SK-N-MC (cell line): ENCODE measurements around the gene KRTAP26-1.

ENCODE experiments used
- DNase-seq: peaks from one replicate; pipeline ENCODE4 v3.0.0-alpha.2; 2011; ENCODE audit warnings: low read depth, low spot score
- H3K27ac ChIP-seq: fragments of 200-600 bp; sonication (generic); 2 replicates; pipeline ENCODE4 v1.5.1; 2016; ENCODE audit warnings: mixed run types
- H3K36me3 ChIP-seq: fragments of 200-600 bp; sonication (generic); 2 replicates; pipeline ENCODE4 v1.6.1; 2017; ENCODE audit warnings: antibody characterized with exemption, low read length, mixed read lengths; ENCODE audit not compliant: insufficient read depth
- H3K4me3 ChIP-seq: fragments of 200-600 bp; sonication (generic); 2 replicates; pipeline ENCODE4 v1.5.1; 2016
- H3K9ac ChIP-seq: fragments of 200-600 bp; sonication (generic); 2 replicates; pipeline ENCODE4 v1.8.0; 2017; ENCODE audit warnings: mixed run types, mixed read lengths; ENCODE audit not compliant: insufficient read length
- H3K9me3 ChIP-seq: fragments of 200-600 bp; sonication (generic); 2 replicates; pipeline ENCODE4 v1.6.1; 2017; ENCODE audit warnings: low read depth, mild to moderate bottlenecking, antibody characterized with exemption, low read length, moderate library complexity, mixed read lengths
- EZH2 ChIP-seq: fragments of 200-600 bp; sonication (generic); IDR thresholded peaks from one replicate; pipeline ENCODE4 v1.6.1; 2017; ENCODE audit warnings: antibody characterized with exemption
- FOXP2 ChIP-seq: optimal IDR thresholded peaks from 2 replicates; pipeline ENCODE3; 2011; ENCODE audit warnings: mild to moderate bottlenecking, moderate library complexity; ENCODE audit not compliant: insufficient read depth; ENCODE audit errors: extremely low read length, control extremely low read depth
- POLR2AphosphoS5 ChIP-seq: IDR thresholded peaks from 2 replicates; pipeline ENCODE4 v1.6.1; 2012; ENCODE audit warnings: mild to moderate bottlenecking, low read depth, low read length, borderline replicate concordance

Gene KRTAP26-1

DNA sequence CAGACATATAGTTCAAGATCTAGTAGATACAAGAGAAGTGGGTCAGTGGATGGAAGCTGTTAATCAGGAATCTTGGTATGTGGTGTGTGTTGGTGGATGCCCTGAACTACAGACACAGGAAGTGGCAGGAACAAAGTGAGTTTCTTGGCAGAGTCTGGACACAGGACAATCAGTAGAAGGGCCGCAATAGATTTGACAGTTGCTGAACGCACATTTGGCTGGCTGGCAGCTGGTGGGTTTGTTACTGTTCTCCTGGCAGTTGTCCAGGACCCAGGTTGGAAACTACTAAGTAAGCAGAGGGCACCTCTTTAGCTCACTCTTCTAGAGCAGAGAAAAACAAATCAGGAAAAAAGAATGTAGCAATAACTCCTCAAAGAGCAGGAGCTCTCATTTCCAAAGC is 13.2 kb downstream of the KRTAP26-1 start:
- no peaks in the 10 kb centered on the region for H3K9me3 ChIP-seq

GRCh38 chr21:30305136-30305535 is 15.0 kb downstream of the KRTAP26-1 start:
- DNase-seq: no peak
- no peak for TF ChIP-seq FOXP2
- no peak for TF ChIP-seq EZH2
- no peak for TF ChIP-seq POLR2AphosphoS5

More for the DNA sequence above, 13.2 kb downstream of the KRTAP26-1 start:
- Histone ChIP-seq H3K4me3 (no peak overlapping the region), H3K27ac (no peak overlapping the region), H3K36me3 (no peaks in the 10 kb centered on the region), H3K9ac (no peak overlapping the region)
- no peak for DNase-seq
- TF ChIP-seq FOXP2 (no peak), EZH2 (no peak), POLR2AphosphoS5 (no peak)

GRCh38 chr21:30289215-30289614 is 30.9 kb downstream of the KRTAP26-1 start, which contains the start of gene KRTAP25-1:
Gene KRTAP25-1, minus strand, starts transcription at chr21:30289514. Its CDS starts 24 bp downstream, at chr21:30289490.
- no peak for DNase-seq
- H3K9ac ChIP-seq: no peak within 1 kb of the TSS
- no peak within 1 kb of the TSS for H3K27ac ChIP-seq
- no peak within 1 kb of the TSS for H3K4me3 ChIP-seq
- no peaks in the 10 kb centered on the region for H3K9me3 ChIP-seq
- TF ChIP-seq EZH2: no peak
- TF ChIP-seq POLR2AphosphoS5: no peak
- TF ChIP-seq FOXP2: no peak
- no peaks in the 10 kb centered on the region for H3K36me3 ChIP-seq

More at GRCh38 chr21:30305136-30305535, 15.0 kb downstream of the KRTAP26-1 start:
- no peak overlapping the region for H3K27ac ChIP-seq
- H3K4me3 ChIP-seq: no peak overlapping the region
- no peaks in the 10 kb centered on the region for H3K36me3 ChIP-seq
- no peaks in the 10 kb centered on the region for H3K9me3 ChIP-seq
- H3K9ac ChIP-seq: no peak overlapping the region

DNA sequence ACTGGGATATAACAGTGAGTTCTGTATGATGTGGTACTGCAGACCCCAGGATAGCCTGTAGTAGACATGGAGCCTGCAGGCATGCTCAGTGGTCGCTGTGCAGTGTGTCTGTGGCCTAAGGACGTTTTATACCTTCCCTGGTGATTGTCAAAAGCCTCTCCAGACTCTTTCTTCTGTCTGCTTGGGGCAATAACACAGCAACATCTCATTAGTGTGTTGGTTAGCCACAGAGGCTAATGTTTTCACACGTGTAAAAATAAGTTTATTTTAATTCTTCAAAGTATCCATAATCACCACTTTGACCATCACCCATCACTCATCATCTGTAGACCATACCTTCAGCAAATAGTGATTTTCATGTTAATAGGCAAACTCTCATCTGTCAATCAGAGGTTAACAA is 37.3 kb downstream of the KRTAP26-1 start, which contains the start of gene KRTAP24-1:
KRTAP24-1 (minus strand) TSS at position 101 of the 400 bp plus-strand sequence; CDS start at position 83, 18 bp downstream.
- H3K36me3 ChIP-seq: no peaks in the 10 kb centered on the region
- no peak within 1 kb of the TSS for H3K27ac ChIP-seq
- no peak for DNase-seq
- TF ChIP-seq FOXP2: no peak
- TF ChIP-seq EZH2: no peak
- TF ChIP-seq POLR2AphosphoS5: no peak
- no peaks in the 10 kb centered on the region for H3K9me3 ChIP-seq
- no peak within 1 kb of the TSS for H3K4me3 ChIP-seq
- no peak within 1 kb of the TSS for H3K9ac ChIP-seq

GRCh38 chr21:30271611-30272010 is 48.5 kb downstream of the KRTAP26-1 start:
- no peaks in the 10 kb centered on the region for H3K9me3 ChIP-seq

GRCh38 chr21:30271156-30271555 is 49.0 kb downstream of the KRTAP26-1 start:
- Histone ChIP-seq H3K9me3 (no peaks in the 10 kb centered on the region), H3K4me3 (no peak overlapping the region), H3K27ac (no peak overlapping the region), H3K9ac (no peak overlapping the region), H3K36me3 (no peaks in the 10 kb centered on the region)
- TF ChIP-seq POLR2AphosphoS5 (no peak), FOXP2 (no peak), EZH2 (no peak)
- no peak for DNase-seq

More at GRCh38 chr21:30271611-30272010, 48.5 kb downstream of the KRTAP26-1 start:
- Histone ChIP-seq H3K36me3 (no peaks in the 10 kb centered on the region), H3K9ac (no peak overlapping the region), H3K4me3 (no peak overlapping the region), H3K27ac (no peak overlapping the region)
- no peak for DNase-seq
- no peak for TF ChIP-seq EZH2
- TF ChIP-seq POLR2AphosphoS5: no peak
- TF ChIP-seq FOXP2: no peak

- no peak for TF ChIP-seq POLR2AphosphoS5
- no peak for TF ChIP-seq FOXP2
- no peak for TF ChIP-seq EZH2
- no peaks in the 10 kb centered on the region for H3K36me3 ChIP-seq
- no peak overlapping the region for H3K27ac ChIP-seq
Observed at GRCh38 chr21:30269803-30270530, 50.1 kb downstream of the KRTAP26-1 start.

More at GRCh38 chr21:30269803-30270530, 50.1 kb downstream of the KRTAP26-1 start:
- no peak for DNase-seq
- no peak overlapping the region for H3K9ac ChIP-seq
- no peak overlapping the region for H3K4me3 ChIP-seq
- no peaks in the 10 kb centered on the region for H3K9me3 ChIP-seq
